Fibroblast of lung (primary cell): Measurements from ENCODE around the gene PPIL6. TPM values are rescaled to one million over a fixed set of nuclear protein-coding genes. Genes with fewer than 3 reads are reported as not detected.

Experiments
- DNase-seq, 2 donors: peaks; one replicate each; pipeline versions ENCODE4 v3.0.0 to v3.0.0-alpha.2; 2010; ENCODE audit warnings: low read depth in 2 of 2
- H2AFZ ChIP-seq: 2 replicates; pipeline ENCODE4 v1.5.1; 2012; ENCODE audit warnings: low read length, control low read depth, inconsistent platforms
- H3K27ac ChIP-seq: 2 replicates; pipeline ENCODE4 v1.5.1; 2011; ENCODE audit warnings: low read length, control low read depth; ENCODE audit not compliant: insufficient read depth
- H3K27me3 ChIP-seq: 2 replicates; pipeline ENCODE4 v1.5.1; 2011; ENCODE audit warnings: mild to moderate bottlenecking, low read length; ENCODE audit not compliant: control insufficient read depth, insufficient read depth
- H3K36me3 ChIP-seq: 2 replicates; pipeline ENCODE4 v1.5.1; 2011; ENCODE audit warnings: low read length; ENCODE audit not compliant: control insufficient read depth, insufficient read depth
- H3K4me1 ChIP-seq: 2 replicates; pipeline ENCODE4 v1.5.1; 2011; ENCODE audit warnings: low read length; ENCODE audit not compliant: control insufficient read depth, insufficient read depth; ENCODE audit errors: extremely low read depth
- H3K4me2 ChIP-seq: 2 replicates; pipeline ENCODE4 v1.5.1; 2011; ENCODE audit warnings: low read length, control low read depth; ENCODE audit not compliant: insufficient read depth; ENCODE audit errors: extremely low read depth
- H3K4me3 ChIP-seq, 4 experiments: fragments of 200-600 bp in 1 of 4; sonication (generic) in 1 of 4; replicated peaks in 1 of 4; 2 replicates each; pipeline ENCODE4 v1.5.1; 2011 to 2016; ENCODE audit warnings: low read length in 4 of 4, low read depth in 3 of 4, mild to moderate bottlenecking in 3 of 4, control low read depth in 2 of 4, inconsistent platforms in 1 of 4, mixed read lengths in 1 of 4; ENCODE audit not compliant: insufficient read depth in 1 of 4; ENCODE audit errors: control extremely low read depth in 1 of 4
- H3K79me2 ChIP-seq: 2 replicates; pipeline ENCODE4 v1.5.1; 2012; ENCODE audit warnings: mild to moderate bottlenecking, low read length, inconsistent platforms; ENCODE audit not compliant: control insufficient read depth, insufficient read depth
- H3K9ac ChIP-seq: 2 replicates; pipeline ENCODE4 v1.5.1; 2011; ENCODE audit warnings: mild to moderate bottlenecking, low read length, control low read depth; ENCODE audit not compliant: insufficient read depth
- H3K9me3 ChIP-seq: 2 replicates; pipeline ENCODE4 v1.5.1; 2012; ENCODE audit warnings: low read depth, low read length; ENCODE audit not compliant: control insufficient read depth, insufficient read depth
- H4K20me1 ChIP-seq: 2 replicates; pipeline ENCODE4 v1.5.1; 2011; ENCODE audit warnings: low read length; ENCODE audit not compliant: control insufficient read depth, insufficient read depth; ENCODE audit errors: extremely low read depth
- EZH2 ChIP-seq: IDR thresholded peaks from 2 replicates; pipeline ENCODE4 v1.5.1; 2012; ENCODE audit warnings: low read length, control low read depth, mild to moderate bottlenecking; ENCODE audit errors: missing control alignments
- polyA plus RNA-seq, 2 donors: library from polyadenylated mRNA; depleted of rRNA in 1 of 2; stranded (reverse) in 1 of 2; unstranded in 1 of 2; fragments of >200 nt; gene quantifications; 2 replicates each; pipeline ENCODE4 v1.2.1, GENCODE V29; 2011 to 2012; ENCODE audit warnings: missing spikeins in 1 of 2
- total RNA-seq: library from RNA; depleted of rRNA; stranded (reverse); fragments of >200 nt; gene quantifications from 2 replicates; pipeline ENCODE4 v1.2.1, GENCODE V29; 2014
- TF ChIP-seq, protein P1 (sequence below), 2 donors: IDR thresholded peaks in 1 of 2; conservative IDR thresholded peaks in 1 of 2; 1 replicate in 1 of 2; 2 replicates in 1 of 2; pipeline ENCODE4 v1.5.1; 2011 to 2012; ENCODE audit warnings: low read length in 2 of 2, control low read depth in 1 of 2, inconsistent platforms in 1 of 2, low read depth in 1 of 2, mild to moderate bottlenecking in 1 of 2

Gene PPIL6
- total and polyA plus RNA-seq, 2 donors (not counting 1 experiment from before 2014, with no cell fraction given): 0.78 to 5.0 TPM

DNA sequence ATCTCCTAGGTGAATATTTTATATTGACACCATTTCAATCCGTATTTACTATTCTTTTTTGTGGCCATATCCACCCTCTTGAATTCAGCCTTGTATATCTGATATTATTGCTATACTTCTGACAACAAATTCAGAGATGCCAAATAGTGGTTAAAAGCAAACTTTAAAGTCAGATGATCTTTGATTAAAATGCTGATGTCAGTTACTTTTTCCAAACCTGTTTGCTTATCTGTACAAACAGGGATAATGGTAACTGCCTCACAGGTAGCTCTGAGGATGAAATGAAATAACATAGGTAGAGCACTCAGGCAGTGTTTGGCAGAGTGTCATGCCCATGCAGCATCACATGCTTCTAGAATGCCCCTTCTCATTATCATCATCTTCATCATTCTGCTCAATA lies 19.2 kb downstream of the PPIL6 start:
- Histone ChIP-seq H3K27ac (no peak overlapping the region), H3K9ac (no peak overlapping the region), H3K9me3 (no peaks in the 10 kb centered on the region)

DNA sequence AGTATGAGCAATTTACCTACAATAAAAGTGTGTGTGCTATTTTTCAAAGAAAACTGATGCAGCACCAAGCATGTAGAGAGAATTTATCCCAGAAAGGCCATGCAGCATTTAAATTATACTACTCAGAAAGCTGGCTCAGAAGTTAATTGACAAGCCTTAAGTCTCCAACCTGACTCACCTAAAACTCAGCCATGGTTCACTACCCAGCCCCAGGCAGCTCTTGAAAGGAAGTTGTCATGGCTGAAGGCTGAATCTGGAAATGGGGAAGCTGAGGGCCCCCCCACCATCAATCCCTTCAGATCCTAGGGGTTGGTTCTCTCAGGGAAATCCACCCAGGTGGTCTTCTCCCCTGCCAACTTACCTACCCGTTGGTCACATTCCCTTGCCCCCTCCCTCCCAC lies 19.7 kb downstream of the PPIL6 start:
- H3K27me3 ChIP-seq: no peaks in the 10 kb centered on the region
- H3K79me2 ChIP-seq: no peaks in the 10 kb centered on the region
- no peak for DNase-seq
- no peaks in the 10 kb centered on the region for H3K36me3 ChIP-seq
- no peak overlapping the region for H3K9ac ChIP-seq
- H4K20me1 ChIP-seq: no peaks in the 10 kb centered on the region
- TF ChIP-seq EZH2: no peak
- TF ChIP-seq, protein P1, sequence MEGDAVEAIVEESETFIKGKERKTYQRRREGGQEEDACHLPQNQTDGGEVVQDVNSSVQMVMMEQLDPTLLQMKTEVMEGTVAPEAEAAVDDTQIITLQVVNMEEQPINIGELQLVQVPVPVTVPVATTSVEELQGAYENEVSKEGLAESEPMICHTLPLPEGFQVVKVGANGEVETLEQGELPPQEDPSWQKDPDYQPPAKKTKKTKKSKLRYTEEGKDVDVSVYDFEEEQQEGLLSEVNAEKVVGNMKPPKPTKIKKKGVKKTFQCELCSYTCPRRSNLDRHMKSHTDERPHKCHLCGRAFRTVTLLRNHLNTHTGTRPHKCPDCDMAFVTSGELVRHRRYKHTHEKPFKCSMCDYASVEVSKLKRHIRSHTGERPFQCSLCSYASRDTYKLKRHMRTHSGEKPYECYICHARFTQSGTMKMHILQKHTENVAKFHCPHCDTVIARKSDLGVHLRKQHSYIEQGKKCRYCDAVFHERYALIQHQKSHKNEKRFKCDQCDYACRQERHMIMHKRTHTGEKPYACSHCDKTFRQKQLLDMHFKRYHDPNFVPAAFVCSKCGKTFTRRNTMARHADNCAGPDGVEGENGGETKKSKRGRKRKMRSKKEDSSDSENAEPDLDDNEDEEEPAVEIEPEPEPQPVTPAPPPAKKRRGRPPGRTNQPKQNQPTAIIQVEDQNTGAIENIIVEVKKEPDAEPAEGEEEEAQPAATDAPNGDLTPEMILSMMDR (conservative IDR thresholded peaks at IDR 0.05 in 1 of 2, IDR thresholded peaks at IDR 0.05 in 1 of 2; ENCODE audit: low read depth in 1 of 2, low read length in 2 of 2): no peak
- H3K9me3 ChIP-seq: no peaks in the 10 kb centered on the region
- H3K4me3 ChIP-seq: no peak overlapping the region
- H3K4me2 ChIP-seq: no peak overlapping the region
- H3K27ac ChIP-seq: no peak overlapping the region
- H3K4me1 ChIP-seq: no peaks in the 10 kb centered on the region
- no peak overlapping the region for H2AFZ ChIP-seq

More for the DNA sequence above, 19.2 kb downstream of the PPIL6 start:
- Histone ChIP-seq H3K4me3 (no peak overlapping the region), H3K36me3 (no peaks in the 10 kb centered on the region), H4K20me1 (no peaks in the 10 kb centered on the region), H3K4me1 (no peaks in the 10 kb centered on the region), H3K27me3 (no peaks in the 10 kb centered on the region), H3K4me2 (no peak overlapping the region), H2AFZ (no peak overlapping the region), H3K79me2 (no peaks in the 10 kb centered on the region)
- no peak for DNase-seq
- TF ChIP-seq EZH2: no peak
- TF ChIP-seq, protein P1 (conservative IDR thresholded peaks at IDR 0.05 in 1 of 2, IDR thresholded peaks at IDR 0.05 in 1 of 2; ENCODE audit: low read depth in 1 of 2, low read length in 2 of 2): no peak

DNA sequence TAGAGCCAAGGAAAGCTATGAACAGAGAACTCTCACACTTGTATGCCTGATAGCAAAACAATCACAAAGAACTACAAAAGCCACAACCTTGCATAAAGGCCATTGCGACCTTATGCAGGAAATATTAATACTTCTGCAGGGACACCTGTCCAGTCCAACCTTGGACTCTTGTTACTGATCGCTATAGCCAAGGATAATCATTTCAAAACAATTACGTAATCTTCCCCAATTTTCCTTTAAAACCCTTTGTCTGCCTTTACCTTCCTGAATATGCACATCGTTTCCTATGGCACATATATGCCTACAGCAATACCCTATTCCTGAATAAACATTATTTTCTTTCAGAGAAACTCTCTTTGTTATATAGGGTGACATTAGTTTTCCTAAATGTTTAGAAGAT lies 22.8 kb downstream of the PPIL6 start:
- Histone ChIP-seq H4K20me1 (no peaks in the 10 kb centered on the region), H3K4me1 (no peaks in the 10 kb centered on the region), H3K4me2 (no peak overlapping the region), H3K27me3 (no peaks in the 10 kb centered on the region), H3K27ac (no peak overlapping the region), H3K79me2 (no peaks in the 10 kb centered on the region), H3K9me3 (no peaks in the 10 kb centered on the region), H3K36me3 (no peaks in the 10 kb centered on the region), H2AFZ (no peak overlapping the region), H3K9ac (no peak overlapping the region), H3K4me3 (no peak overlapping the region)
- DNase-seq: no peak
- no peak for TF ChIP-seq EZH2
- TF ChIP-seq, protein P1 (conservative IDR thresholded peaks at IDR 0.05 in 1 of 2, IDR thresholded peaks at IDR 0.05 in 1 of 2; ENCODE audit: low read depth in 1 of 2, low read length in 2 of 2): no peak
